A549 treated with AZD2906 at 1 μM for 4 hours (cell line): Measurements from ENCODE around the gene APOL3. TPM values are rescaled to one million over a fixed set of nuclear protein-coding genes. Genes with fewer than 3 reads are reported as not detected.

Experiments
- total RNA-seq: library from RNA; stranded (reverse); fragments of 200-300 nt; extraction: Qiagen RNA extraction; gene quantifications from 5 replicates; pipeline ENCODE4 v1.2.3, GENCODE V29; 2022

APOL3 gene
- total RNA-seq = 0.05 to 0.22 TPM (median 0.15 TPM) in 3 of 5 replicates, not detected in the others

GRCh38 chr22:36160499-36160942, at the start of gene APOL3:
APOL3 (minus strand) TSS chr22:36160755; CDS start chr22:36149055, 11,700 bp downstream.

GRCh38 chr22:36201630-36202319, 41.2 kb upstream of the APOL3 start, which contains the start of gene APOL4:
APOL4 (minus strand) TSS chr22:36201809; CDS start chr22:36201734, 75 bp downstream.

Other genes with a start within 250 kb of the APOL3 start
- 22.7 to 27.3 TPM (median 26.4 TPM) in 5 replicates for gene RBFOX2, start 131.9 kb downstream of the APOL3 start, total RNA-seq
- gene APOL4, start 41.1 kb upstream of the APOL3 start, total RNA-seq = 0.01 to 0.05 TPM (median 0.03 TPM) in 4 of 5 replicates, not detected in the other
- 62.9 to 87.6 TPM (median 65.8 TPM) in 5 replicates for gene APOL2, start 78.8 kb upstream of the APOL3 start, total RNA-seq
- gene APOL1, start 92.4 kb upstream of the APOL3 start, total RNA-seq = 14.9 to 21.3 TPM (median 17.2 TPM) in 5 replicates
- gene MYH9, start 227.2 kb upstream of the APOL3 start, total RNA-seq = 148 to 177 TPM (median 148 TPM) in 5 replicates